Measurements from ENCODE around the gene NID2. TPM values are rescaled to one million over a fixed set of nuclear protein-coding genes. Genes with fewer than 3 reads are reported as not detected.

NID2 gene
- total and polyA plus RNA-seq, 2 donors (not counting 1 experiment from before 2014, with no cell fraction given) = not detected

DNA sequence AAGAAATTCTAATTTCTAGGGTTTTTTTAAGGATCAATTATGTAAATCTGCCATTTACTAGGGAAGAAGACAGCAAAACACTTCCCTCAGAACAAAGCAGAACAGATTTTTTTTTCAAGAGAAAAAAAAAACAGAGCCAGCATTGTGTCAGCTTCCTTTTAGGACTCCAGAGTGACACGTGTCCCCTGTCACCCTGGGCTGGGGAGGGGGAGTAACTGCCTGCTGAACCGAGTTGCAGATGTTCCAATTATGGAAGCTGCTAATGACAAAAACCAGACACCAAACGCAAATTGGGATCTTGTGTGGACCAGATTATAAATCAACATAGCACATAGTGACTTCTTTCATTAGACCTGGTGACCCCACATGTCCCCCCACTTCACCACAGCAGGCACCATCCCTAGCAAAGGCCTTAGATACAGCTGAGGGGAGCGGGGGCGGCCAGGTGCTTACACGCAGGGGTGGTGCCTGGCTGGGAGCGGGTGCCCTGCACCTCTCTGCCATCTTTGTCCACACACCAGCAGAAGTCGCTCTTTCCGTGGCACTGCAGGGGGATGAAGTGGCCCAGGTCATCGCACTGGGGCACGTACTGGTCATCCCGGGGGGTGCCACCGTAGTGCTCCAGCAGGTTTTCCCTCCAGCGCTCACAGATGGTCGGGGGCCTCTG is 54.1 kb downstream of the NID2 start:
- DNase-seq = no peak
- no peaks in the 10 kb centered on the region for H3K9me3 Mint-ChIP-seq (ENCODE audit: insufficient read depth)
- H3K79me2 ChIP-seq (ENCODE audit: control insufficient read depth, insufficient read depth, low read length) = no peaks in the 10 kb centered on the region
- H3K27ac Mint-ChIP-seq = no peak overlapping the region
- no peaks in the 10 kb centered on the region for H3K4me1 Mint-ChIP-seq
- peaks cover 0 to 6% (median 0%) of the 10 kb centered on the region in 3 donors for H3K9me3 ChIP-seq (ENCODE audit: control extremely low read depth in 1 of 3, control insufficient read depth in 2 of 3, insufficient read depth in 1 of 3, low read length in 2 of 3)
- no peaks in the 10 kb centered on the region for H3K4me1 ChIP-seq (ENCODE audit: control insufficient read depth in 2 of 2, insufficient read depth in 2 of 2, low read length in 2 of 2)
- H3K27me3 ChIP-seq (replicated peaks in 1 of 4; ENCODE audit: control extremely low read depth in 1 of 4, control insufficient read depth in 3 of 4, insufficient read depth in 4 of 4, low read length in 3 of 4) = peaks cover 0 to 2% (median 0%) of the 10 kb centered on the region in 4 experiments
- no peak overlapping the region for H3K4me3 Mint-ChIP-seq
- ATAC-seq (ENCODE audit: low read depth) = no peak
- CTCF ChIA-PET = no interaction called here
- peaks cover 0 to 21% of the 10 kb centered on the region in 2 experiments for H3K36me3 ChIP-seq (replicated peaks in 1 of 2; ENCODE audit: control extremely low read depth in 1 of 2, control insufficient read depth in 1 of 2, extremely low read depth in 1 of 2, insufficient read depth in 2 of 2, low read length in 1 of 2)
- intact Hi-C loops (cut with micrococcal nuclease) = no loop called here
- H3K4me3 ChIP-seq (ENCODE audit: control extremely low read depth in 1 of 5, extremely low read depth in 1 of 5, insufficient read depth in 1 of 5, low read depth in 2 of 5, low read length in 4 of 5) = no peak overlapping the region
- H3K9ac ChIP-seq (ENCODE audit: low read length) = no peak overlapping the region
- POLR2A ChIA-PET = no interaction called here
- H2AFZ ChIP-seq (ENCODE audit: insufficient read depth, low read depth, low read length, poor library complexity, severe bottlenecking) = no peak overlapping the region
- peaks cover 4% of the 10 kb centered on the region for H3K27me3 Mint-ChIP-seq
- TF ChIP-seq, protein P1, sequence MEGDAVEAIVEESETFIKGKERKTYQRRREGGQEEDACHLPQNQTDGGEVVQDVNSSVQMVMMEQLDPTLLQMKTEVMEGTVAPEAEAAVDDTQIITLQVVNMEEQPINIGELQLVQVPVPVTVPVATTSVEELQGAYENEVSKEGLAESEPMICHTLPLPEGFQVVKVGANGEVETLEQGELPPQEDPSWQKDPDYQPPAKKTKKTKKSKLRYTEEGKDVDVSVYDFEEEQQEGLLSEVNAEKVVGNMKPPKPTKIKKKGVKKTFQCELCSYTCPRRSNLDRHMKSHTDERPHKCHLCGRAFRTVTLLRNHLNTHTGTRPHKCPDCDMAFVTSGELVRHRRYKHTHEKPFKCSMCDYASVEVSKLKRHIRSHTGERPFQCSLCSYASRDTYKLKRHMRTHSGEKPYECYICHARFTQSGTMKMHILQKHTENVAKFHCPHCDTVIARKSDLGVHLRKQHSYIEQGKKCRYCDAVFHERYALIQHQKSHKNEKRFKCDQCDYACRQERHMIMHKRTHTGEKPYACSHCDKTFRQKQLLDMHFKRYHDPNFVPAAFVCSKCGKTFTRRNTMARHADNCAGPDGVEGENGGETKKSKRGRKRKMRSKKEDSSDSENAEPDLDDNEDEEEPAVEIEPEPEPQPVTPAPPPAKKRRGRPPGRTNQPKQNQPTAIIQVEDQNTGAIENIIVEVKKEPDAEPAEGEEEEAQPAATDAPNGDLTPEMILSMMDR (IDR thresholded peaks at IDR 0.05) = no peak
- no peak for TF ChIP-seq EZH2 (IDR thresholded peaks at IDR 0.05; ENCODE audit: borderline replicate concordance, insufficient read depth, low read depth, low read length, poor library complexity, severe bottlenecking)
- 75% methylated on average over 10 of the region's 15 CpGs for WGBS (ENCODE audit: insufficient coverage)
- H4K20me1 ChIP-seq (ENCODE audit: control insufficient read depth, insufficient read depth, low read length, poor library complexity, severe bottlenecking) = no peaks in the 10 kb centered on the region
- H3K4me2 ChIP-seq (replicated peaks; ENCODE audit: low read depth, low read length, poor library complexity, severe bottlenecking) = no peak overlapping the region
- H3K27ac ChIP-seq (ENCODE audit: low read length in 2 of 2) = no peak overlapping the region

DNA sequence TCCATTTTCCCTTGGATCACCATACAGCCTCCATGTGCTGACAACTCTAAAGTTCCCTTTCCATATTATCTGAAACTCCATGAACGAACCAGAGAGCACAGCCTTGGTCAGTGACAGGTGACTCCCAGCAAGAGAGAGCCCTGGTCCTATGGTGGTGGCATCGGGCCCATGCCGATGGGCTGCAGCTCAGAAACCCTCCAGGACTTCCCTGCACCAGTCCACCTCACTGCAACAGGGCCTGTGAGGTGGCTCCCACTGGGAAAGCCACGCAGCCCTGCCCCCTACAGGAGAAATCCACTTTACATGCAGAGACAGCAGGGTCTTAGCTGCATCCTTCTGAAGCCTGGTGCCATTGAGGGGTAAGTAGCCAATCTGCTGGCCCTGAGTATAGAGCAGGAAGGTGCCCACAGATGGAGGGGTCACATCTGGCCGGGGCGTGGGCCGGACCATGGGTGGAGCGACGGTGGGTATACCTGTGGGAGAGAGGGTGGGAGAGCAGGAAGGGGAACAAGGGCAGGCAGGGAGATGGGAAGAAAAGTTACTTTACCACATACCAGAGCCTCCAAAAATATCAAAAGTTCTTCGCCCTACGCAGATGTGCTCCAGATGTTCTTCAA is 54.8 kb downstream of the NID2 start:
- intact Hi-C loops (cut with micrococcal nuclease) = no loop called here
- no peak for DNase-seq
- H3K9ac ChIP-seq (ENCODE audit: low read length) = no peak overlapping the region

More for the DNA sequence above, 54.8 kb downstream of the NID2 start:
- no peaks in the 10 kb centered on the region for H3K4me1 Mint-ChIP-seq
- peaks cover under 1 to 26% of the 10 kb centered on the region in 2 experiments for H3K36me3 ChIP-seq (replicated peaks in 1 of 2; ENCODE audit: control extremely low read depth in 1 of 2, control insufficient read depth in 1 of 2, extremely low read depth in 1 of 2, insufficient read depth in 2 of 2, low read length in 1 of 2)
- 80% methylated on average over 6 of the region's 11 CpGs for WGBS (ENCODE audit: insufficient coverage)
- no peak overlapping the region for H3K4me3 Mint-ChIP-seq
- H3K4me1 ChIP-seq (ENCODE audit: control insufficient read depth in 2 of 2, insufficient read depth in 2 of 2, low read length in 2 of 2) = no peaks in the 10 kb centered on the region
- H3K9me3 Mint-ChIP-seq (ENCODE audit: insufficient read depth) = no peaks in the 10 kb centered on the region
- H3K79me2 ChIP-seq (ENCODE audit: control insufficient read depth, insufficient read depth, low read length) = no peaks in the 10 kb centered on the region
- ChIA-PET CTCF (no interaction called here), POLR2A (no interaction called here)
- no peak overlapping the region for H3K27ac ChIP-seq (ENCODE audit: low read length in 2 of 2)
- no peak for ATAC-seq (ENCODE audit: low read depth)
- no peaks in the 10 kb centered on the region for H3K27me3 ChIP-seq (replicated peaks in 1 of 4; ENCODE audit: control extremely low read depth in 1 of 4, control insufficient read depth in 3 of 4, insufficient read depth in 4 of 4, low read length in 3 of 4)
- no peak overlapping the region for H3K4me2 ChIP-seq (replicated peaks; ENCODE audit: low read depth, low read length, poor library complexity, severe bottlenecking)
- peaks cover 4% of the 10 kb centered on the region for H3K27me3 Mint-ChIP-seq
- peaks cover 0 to 2% (median 0%) of the 10 kb centered on the region in 3 donors for H3K9me3 ChIP-seq (ENCODE audit: control extremely low read depth in 1 of 3, control insufficient read depth in 2 of 3, insufficient read depth in 1 of 3, low read length in 2 of 3)
- H3K27ac Mint-ChIP-seq = no peak overlapping the region
- no peaks in the 10 kb centered on the region for H4K20me1 ChIP-seq (ENCODE audit: control insufficient read depth, insufficient read depth, low read length, poor library complexity, severe bottlenecking)
- no peak overlapping the region for H3K4me3 ChIP-seq (ENCODE audit: control extremely low read depth in 1 of 5, extremely low read depth in 1 of 5, insufficient read depth in 1 of 5, low read depth in 2 of 5, low read length in 4 of 5)
- TF ChIP-seq, protein P1 (IDR thresholded peaks at IDR 0.05) = no peak
- no peak for TF ChIP-seq EZH2 (IDR thresholded peaks at IDR 0.05; ENCODE audit: borderline replicate concordance, insufficient read depth, low read depth, low read length, poor library complexity, severe bottlenecking)
- no peak overlapping the region for H2AFZ ChIP-seq (ENCODE audit: insufficient read depth, low read depth, low read length, poor library complexity, severe bottlenecking)

All from B cell (primary cell).